ENCODE data around the gene C9orf78.

The C9orf78 gene

GRCh38 chr9:129839324-129840023 lies 4.4 kb upstream of the C9orf78 start:
- no peak for DNase-seq

- peak; percentile 51 for DNase-seq
These were observed 3.7 kb upstream of the C9orf78 start for GRCh38 chr9:129838707-129839259.

GRCh38 chr9:129836311-129837007 lies 1.4 kb upstream of the C9orf78 start:
- DNase-seq, result no peak

GRCh38 chr9:129835860-129836223 lies 767 bp upstream of the C9orf78 start:
- DNase-seq, result no peak

GRCh38 chr9:129834489-129835127 lies 467 bp downstream of the C9orf78 start:
- no peak for DNase-seq

- DNase-seq, result no peak
These were observed 2.1 kb downstream of the C9orf78 start for GRCh38 chr9:129832982-129833381.

GRCh38 chr9:129828969-129829368 lies 6.1 kb downstream of the C9orf78 start:
- DNase-seq, result no peak

- DNase-seq, result no peak
These were observed 7.0 kb downstream of the C9orf78 start for GRCh38 chr9:129828051-129828450.

GRCh38 chr9:129826759-129827158 lies 8.3 kb downstream of the C9orf78 start:
- DNase-seq, result no peak

- DNase-seq, result no peak
These were observed 8.7 kb downstream of the C9orf78 start for GRCh38 chr9:129826344-129826743.

- DNase-seq, result peak; percentile 70
These were observed 11.0 kb downstream of the C9orf78 start, which contains the start of gene TOR1A for GRCh38 chr9:129823935-129824601. TSS of gene TOR1A (minus strand) at chr9:129824136. CDS start at chr9:129824085, 51 bp downstream.

GRCh38 chr9:129823542-129823934 lies 11.5 kb downstream of the C9orf78 start:
- DNase-seq, result no peak

GRCh38 chr9:129822898-129823541 lies 12.1 kb downstream of the C9orf78 start:
- no peak for DNase-seq

- DNase-seq, result no peak
These were observed 18.3 kb downstream of the C9orf78 start for GRCh38 chr9:129816501-129817435.

- DNase-seq, result no peak
These were observed 19.8 kb downstream of the C9orf78 start for GRCh38 chr9:129815278-129815677.

GRCh38 chr9:129814432-129815223 lies 20.4 kb downstream of the C9orf78 start:
- DNase-seq, result no peak

- DNase-seq, result no peak
These were observed 21.4 kb downstream of the C9orf78 start for GRCh38 chr9:129813661-129814060.

GRCh38 chr9:129812385-129812784 lies 22.7 kb downstream of the C9orf78 start:
- no peak for DNase-seq

GRCh38 chr9:129811967-129812363 lies 23.1 kb downstream of the C9orf78 start:
- no peak for DNase-seq

GRCh38 chr9:129810788-129811187 lies 24.3 kb downstream of the C9orf78 start:
- no peak for DNase-seq

GRCh38 chr9:129810116-129810515 lies 25.0 kb downstream of the C9orf78 start:
- no peak for DNase-seq

All from 8988T (cell line).